GM19035 (cell line): ENCODE data around the gene REM2.

Experiments
- ATAC-seq: cut with Tn5 transposase; IDR thresholded peaks from one replicate; pipeline ENCODE4 v1.9.1; 2021; ENCODE audit not compliant: unreplicated experiment

Gene REM2, protein sequence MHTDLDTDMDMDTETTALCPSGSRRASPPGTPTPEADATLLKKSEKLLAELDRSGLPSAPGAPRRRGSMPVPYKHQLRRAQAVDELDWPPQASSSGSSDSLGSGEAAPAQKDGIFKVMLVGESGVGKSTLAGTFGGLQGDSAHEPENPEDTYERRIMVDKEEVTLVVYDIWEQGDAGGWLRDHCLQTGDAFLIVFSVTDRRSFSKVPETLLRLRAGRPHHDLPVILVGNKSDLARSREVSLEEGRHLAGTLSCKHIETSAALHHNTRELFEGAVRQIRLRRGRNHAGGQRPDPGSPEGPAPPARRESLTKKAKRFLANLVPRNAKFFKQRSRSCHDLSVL

DNA sequence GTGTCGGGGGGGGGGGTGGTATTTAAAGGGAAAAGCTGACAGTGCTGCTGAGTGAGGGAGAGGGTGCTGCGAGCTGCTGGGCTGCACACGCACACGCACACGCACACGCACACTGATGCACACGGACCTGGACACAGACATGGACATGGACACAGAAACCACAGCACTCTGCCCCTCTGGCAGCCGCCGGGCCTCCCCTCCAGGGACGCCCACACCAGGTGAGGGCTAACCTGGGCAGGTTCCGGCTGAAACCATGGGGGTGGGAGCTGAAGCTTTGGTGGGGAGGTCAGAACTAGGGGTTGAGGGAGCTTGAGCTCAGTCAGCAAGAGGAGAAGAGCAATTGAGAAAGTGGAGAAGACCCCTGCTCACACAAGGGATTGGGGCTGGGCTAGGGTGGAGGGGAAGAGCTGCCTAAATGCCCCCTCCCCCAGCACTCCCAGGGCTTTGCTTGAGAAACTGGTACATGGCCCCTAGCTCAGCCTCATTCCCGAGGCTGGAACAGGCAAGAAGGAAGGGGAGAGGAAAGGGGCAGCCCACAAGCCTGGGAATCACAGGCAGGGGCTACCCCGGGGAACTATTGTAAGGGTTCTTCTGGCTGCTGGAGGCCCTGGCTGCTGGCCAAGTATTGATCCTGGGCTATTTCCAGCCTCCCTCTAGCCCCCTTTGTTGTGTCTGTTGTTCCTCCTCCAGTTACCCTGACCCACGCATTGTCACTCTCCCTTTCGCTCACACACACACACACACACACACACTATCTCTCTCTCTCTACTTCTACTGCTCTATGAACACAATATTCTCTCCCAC is at the start of gene REM2:
Gene REM2, plus strand, starts transcription at position 50 of the 804 bp plus-strand sequence. Its CDS starts 66 bp downstream, at position 116.
- ATAC-seq: no peak

- ATAC-seq: no peak
Measured at GRCh38 chr14:22835505-22835904, 47.5 kb upstream of the REM2 start.

DNA sequence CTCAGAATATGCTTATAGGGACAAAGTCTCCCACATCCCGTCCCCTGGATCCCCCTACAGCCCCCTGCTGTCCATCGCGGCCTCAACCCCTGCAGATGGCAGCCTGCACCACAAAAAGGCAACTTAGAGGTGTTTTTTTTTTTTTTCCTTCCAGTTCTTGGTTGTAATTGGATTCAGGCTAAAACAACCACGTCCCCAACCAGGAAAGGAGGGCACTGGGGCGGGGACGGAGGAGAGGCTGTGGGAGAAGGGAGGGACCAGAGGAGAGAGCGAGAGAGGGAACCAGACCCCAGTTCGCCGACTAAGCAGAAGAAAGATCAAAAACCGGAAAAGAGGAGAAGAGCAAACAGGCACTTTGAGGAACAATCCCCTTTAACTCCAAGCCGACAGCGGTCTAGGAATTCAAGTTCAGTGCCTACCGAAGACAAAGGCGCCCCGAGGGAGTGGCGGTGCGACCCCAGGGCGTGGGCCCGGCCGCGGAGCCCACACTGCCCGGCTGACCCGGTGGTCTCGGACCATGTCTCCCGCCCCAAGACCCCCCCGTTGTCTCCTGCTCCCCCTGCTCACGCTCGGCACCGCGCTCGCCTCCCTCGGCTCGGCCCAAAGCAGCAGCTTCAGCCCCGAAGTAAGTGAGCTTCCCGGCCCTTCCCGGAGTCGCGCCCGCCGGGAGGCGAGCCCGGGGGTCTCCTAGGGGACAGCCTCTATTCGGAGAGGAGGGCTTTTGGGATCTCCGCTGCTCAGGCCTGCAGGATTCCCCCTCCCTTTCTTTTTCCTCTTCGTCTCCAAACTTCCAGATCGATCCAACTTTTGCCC is 46.5 kb upstream of the REM2 start, which contains the start of gene MMP14:
Gene MMP14, plus strand, starts transcription at position 285 of the 813 bp plus-strand sequence. Its CDS starts 233 bp downstream, at position 518.
- no peak for ATAC-seq

DNA sequence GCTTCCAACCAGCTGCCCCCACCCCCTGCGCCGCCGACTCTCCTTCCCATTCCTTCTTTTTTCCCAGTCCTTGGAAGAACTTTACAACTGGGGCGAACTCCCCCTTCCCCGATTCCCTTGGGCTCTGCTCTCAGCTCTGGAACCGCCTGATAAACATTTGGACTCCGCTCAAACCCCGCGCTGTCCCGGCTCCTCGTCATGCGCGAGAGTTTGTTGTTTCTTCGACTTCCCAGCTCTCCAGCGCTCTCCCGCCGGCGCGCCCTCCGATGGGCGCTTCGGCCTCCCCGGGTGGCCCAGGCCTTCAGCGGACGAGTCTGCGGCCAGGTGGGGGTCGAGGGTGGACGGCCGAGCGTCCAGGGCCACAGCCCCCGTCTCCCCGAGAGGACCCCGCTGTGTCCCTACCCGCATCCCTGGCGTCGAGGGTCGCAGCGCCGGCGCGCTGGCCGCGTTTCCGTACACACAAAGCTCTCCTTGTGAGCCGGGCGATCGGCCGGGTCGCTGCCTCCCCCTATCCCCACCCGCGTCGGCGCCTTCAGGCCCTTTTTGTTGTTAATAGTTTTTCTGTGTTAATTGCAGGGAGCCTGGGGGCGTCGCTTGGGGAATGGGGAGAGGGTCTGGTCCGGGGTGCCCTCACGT is 45.8 kb upstream of the REM2 start:
- no peak for ATAC-seq

DNA sequence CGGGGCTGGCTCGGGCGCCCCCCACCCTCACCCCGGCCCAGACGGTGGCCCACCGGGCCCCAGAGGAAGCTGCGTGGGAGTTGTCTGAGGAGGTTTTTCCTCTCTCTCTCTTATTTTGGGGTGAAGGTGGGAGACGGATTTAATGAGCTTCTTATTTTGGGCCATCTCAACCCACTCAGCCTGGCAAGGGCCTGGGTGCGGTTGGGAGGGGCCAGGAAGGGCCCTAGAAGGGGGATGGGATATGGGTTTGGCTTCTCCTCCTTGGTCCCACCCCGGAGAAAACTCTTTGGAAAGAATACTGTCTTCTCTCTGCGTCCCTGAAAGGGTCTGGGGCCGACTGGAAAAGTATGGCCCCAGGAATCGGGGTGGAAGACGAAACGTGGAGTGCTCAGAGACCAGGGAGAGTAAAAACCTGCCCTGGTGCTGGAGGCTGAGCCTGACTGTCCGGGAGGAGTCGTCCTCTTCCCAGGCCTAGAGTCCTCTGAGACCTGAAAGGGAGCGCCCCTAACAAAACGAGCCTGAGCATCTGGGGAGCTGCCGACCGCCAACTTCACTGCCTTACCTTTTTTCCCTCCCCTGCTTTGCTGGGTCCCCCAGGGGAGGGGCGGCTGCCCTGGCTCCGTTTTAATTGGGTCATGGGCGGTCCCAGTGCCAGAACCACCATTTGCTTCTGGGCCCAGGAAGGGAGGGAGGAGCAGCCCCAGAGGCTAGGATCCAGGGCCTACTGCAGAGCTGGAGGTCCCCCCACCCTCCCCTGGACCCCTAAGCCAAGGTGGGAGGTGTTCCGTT is 45.1 kb upstream of the REM2 start:
- ATAC-seq: no peak

- ATAC-seq: no peak
Measured at GRCh38 chr14:22838631-22839041, 44.4 kb upstream of the REM2 start.

GRCh38 chr14:22839159-22839779 is 43.8 kb upstream of the REM2 start:
- no peak for ATAC-seq

DNA sequence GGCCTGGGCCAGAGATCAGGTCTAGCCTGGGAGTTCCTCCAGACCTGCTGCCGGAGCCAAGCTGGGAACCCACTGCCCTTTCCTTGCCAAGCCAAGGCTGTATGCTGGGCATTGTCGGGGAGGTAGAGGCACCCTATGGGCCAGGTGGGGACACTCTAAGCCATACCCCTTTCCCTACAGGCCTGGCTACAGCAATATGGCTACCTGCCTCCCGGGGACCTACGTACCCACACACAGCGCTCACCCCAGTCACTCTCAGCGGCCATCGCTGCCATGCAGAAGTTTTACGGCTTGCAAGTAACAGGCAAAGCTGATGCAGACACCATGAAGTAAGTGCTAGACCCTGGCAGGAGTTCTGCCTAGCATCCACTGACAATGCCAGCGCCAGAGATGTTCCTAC is 41.7 kb upstream of the REM2 start:
- ATAC-seq: no peak

- no peak for ATAC-seq
Measured at GRCh38 chr14:22841769-22842168, 41.3 kb upstream of the REM2 start.

- no peak for ATAC-seq
Measured at GRCh38 chr14:22842211-22843122, 40.6 kb upstream of the REM2 start.

DNA sequence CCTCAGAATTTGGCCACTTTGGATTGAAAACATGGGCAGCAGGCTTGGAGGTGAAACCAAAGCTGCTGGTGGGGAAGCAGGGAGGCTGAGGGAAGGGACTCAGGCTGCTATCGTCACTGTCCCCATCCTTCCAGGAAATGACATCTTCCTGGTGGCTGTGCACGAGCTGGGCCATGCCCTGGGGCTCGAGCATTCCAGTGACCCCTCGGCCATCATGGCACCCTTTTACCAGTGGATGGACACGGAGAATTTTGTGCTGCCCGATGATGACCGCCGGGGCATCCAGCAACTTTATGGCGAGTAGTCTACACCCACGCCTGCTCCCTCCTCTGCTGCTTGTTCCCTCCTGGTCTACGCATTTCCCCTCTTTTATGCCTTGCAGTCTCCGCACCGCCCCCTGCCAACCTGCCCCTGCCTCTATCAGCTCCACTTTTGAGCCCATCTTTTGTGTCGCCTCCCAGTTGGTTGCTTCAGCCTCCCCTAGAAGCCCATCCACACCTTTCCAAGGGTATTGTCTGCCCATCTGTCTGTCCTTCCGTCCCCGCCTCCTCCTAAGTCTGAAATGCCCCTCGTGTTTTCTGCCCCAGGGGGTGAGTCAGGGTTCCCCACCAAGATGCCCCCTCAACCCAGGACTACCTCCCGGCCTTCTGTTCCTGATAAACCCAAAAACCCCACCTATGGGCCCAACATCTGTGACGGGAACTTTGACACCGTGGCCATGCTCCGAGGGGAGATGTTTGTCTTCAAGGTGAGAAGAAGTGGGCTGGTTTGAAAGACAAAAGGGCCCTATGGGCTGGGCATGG is 39.7 kb upstream of the REM2 start:
- no peak for ATAC-seq

DNA sequence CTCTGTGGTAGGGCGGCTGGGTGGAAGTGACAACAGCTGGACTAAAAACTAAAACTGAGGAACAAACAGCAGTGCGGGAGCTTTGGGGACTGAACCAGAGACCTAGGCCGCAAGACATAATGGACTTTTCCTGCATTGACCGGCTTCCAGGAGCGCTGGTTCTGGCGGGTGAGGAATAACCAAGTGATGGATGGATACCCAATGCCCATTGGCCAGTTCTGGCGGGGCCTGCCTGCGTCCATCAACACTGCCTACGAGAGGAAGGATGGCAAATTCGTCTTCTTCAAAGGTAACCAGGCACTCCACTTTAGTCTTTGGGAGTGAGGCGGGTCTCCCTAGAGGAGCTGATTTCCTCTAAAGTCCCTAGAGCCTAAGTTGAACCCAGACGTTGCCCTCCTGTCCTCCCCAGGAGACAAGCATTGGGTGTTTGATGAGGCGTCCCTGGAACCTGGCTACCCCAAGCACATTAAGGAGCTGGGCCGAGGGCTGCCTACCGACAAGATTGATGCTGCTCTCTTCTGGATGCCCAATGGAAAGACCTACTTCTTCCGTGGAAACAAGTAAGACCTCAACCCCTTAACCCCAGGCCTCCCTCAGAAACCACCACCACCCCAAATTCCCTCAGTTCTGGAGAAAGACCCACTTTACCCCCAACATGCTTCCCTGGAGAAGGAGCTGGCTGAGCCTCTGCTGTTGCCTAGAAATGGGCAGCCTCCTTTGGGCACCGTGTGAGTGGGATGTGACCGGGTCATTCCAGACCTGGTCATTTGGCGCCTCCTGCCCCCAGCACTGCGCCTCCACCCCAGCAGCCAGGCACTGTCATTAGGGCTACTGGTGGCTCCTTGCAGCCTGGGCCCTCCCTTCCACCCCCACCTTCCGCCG is 38.6 kb upstream of the REM2 start:
- no peak for ATAC-seq

GRCh38 chr14:22845103-22845394 is 38.0 kb upstream of the REM2 start:
- ATAC-seq: no peak

DNA sequence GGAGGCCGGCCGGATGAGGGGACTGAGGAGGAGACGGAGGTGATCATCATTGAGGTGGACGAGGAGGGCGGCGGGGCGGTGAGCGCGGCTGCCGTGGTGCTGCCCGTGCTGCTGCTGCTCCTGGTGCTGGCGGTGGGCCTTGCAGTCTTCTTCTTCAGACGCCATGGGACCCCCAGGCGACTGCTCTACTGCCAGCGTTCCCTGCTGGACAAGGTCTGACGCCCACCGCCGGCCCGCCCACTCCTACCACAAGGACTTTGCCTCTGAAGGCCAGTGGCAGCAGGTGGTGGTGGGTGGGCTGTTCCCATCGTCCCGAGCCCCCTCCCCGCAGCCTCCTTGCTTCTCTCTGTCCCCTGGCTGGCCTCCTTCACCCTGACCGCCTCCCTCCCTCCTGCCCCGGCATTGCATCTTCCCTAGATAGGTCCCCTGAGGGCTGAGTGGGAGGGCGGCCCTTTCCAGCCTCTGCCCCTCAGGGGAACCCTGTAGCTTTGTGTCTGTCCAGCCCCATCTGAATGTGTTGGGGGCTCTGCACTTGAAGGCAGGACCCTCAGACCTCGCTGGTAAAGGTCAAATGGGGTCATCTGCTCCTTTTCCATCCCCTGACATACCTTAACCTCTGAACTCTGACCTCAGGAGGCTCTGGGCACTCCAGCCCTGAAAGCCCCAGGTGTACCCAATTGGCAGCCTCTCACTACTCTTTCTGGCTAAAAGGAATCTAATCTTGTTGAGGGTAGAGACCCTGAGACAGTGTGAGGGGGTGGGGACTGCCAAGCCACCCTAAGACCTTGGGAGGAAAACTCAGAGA is 37.0 kb upstream of the REM2 start:
- no peak for ATAC-seq

- no peak for ATAC-seq
Measured at GRCh38 chr14:22846811-22847307, 36.2 kb upstream of the REM2 start.
